Heart left ventricle (tissue), 13 donors: ENCODE measurements around the gene TJP2.

Experiments used
- CTCF ChIP-seq, 12 donors: fragments of 200-600 bp; sonication (generic) in 4 of 12; IDR thresholded peaks; one replicate each; pipeline versions ENCODE4 v1.5.0 to v1.8.0; 2018 to 2022; ENCODE audit warnings: antibody characterized with exemption in 12 of 12, mild to moderate bottlenecking in 5 of 12
- POLR2A ChIP-seq, 2 donors: fragments of 450-650 bp; IDR thresholded peaks; one replicate each; pipeline ENCODE4 v1.6.1; 2017; ENCODE audit warnings: antibody characterized with exemption in 2 of 2, mild to moderate bottlenecking in 2 of 2, moderate library complexity in 2 of 2
- donor health status: ischemic (EF 13 %, LVEDD 7.1; RV severe dilation, severe dysfunction).
- donor health status: DM: no; HTN: yes; CAD: no.
- donor health status: DM: no; HTN: no; CAD: no.
- donor health status: ischemic (EF 25% LVEDD 6.9; RV normal size, moderate dysfunction).
- donor health status: ischemic (EF 25% LVEDD 5.7; RV mildly dilated, moderate dysfunction).
- donor health status: ischemic (EF 35%, LVEDD 5.7; RV mildly dilated, moderate dysfunction).
- donor health status: nonischemic (EF 11% LVEDD 7.7; RV severe dilation, severe dysfunction).
- donor health status: DM: yes; HTN: yes; CAD: no.
- donor health status: PGD.
- donor health status: ischemic (EF 29% LVEDD 5.4; RV normal size, mild dysfunction).
- donor health status: nonischemic (EF 23%, LVEDD 6.1; RV moderate dilation, normal function).

DNA sequence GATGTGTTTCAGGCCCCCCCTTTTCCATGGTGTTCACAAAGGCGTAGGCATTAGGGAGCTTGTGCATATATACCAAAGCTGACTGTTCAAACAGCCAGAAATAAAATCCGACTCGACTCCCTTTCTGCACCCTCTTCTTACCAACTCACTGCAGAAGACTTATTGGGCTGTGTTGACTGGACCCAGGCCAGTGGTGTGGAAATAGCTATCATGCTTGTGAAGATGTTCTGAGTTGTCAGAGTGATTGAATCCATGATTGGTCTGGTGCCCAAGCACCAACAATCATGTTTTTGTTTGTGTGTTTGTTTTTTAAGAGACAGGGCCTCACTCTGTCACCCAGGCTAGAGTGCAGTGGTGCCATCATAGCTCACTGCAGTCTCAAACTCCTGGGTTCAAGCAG is 21.6 kb downstream of the TJP2 start:
- TF ChIP-seq CTCF (IDR thresholded peaks at IDR 0.05) (no peak), POLR2A (IDR thresholded peaks at IDR 0.05) (no peak)
